Measurements from ENCODE around the gene KBTBD13.
"Not testable (repeated sequence)": the region's sequence is repeated elsewhere in the genome, so short reads cannot be mapped to it uniquely, and the experiment has no call there.

KBTBD13 gene

GRCh38 chr15:65089206-65089824 lies 12.8 kb downstream of the KBTBD13 start:
- DNase-seq: no peak

- no peak for DNase-seq
Observed at GRCh38 chr15:65091946-65092770, 15.6 kb downstream of the KBTBD13 start.

GRCh38 chr15:65092911-65093792 lies 16.6 kb downstream of the KBTBD13 start:
- DNase-seq: no peak

- not testable (repeated sequence) for DNase-seq
Observed at GRCh38 chr15:65093793-65094170, 17.2 kb downstream of the KBTBD13 start.

GRCh38 chr15:65094294-65094995 lies 17.9 kb downstream of the KBTBD13 start:
- DNase-seq: no peak

- no peak for DNase-seq
Observed at GRCh38 chr15:65095011-65095746, 18.6 kb downstream of the KBTBD13 start.

GRCh38 chr15:65095747-65096104 lies 19.2 kb downstream of the KBTBD13 start:
- DNase-seq: no peak

- no peak for DNase-seq
Observed at GRCh38 chr15:65096481-65097385, 20.2 kb downstream of the KBTBD13 start.

GRCh38 chr15:65097651-65098263 lies 21.2 kb downstream of the KBTBD13 start:
- DNase-seq: no peak

GRCh38 chr15:65099336-65099735 lies 22.8 kb downstream of the KBTBD13 start:
- no peak for DNase-seq

GRCh38 chr15:65099801-65100200 lies 23.3 kb downstream of the KBTBD13 start:
- DNase-seq: not testable (repeated sequence)

- DNase-seq: no peak
Observed at GRCh38 chr15:65100442-65100841, 23.9 kb downstream of the KBTBD13 start.

- no peak for DNase-seq
Observed at GRCh38 chr15:65101411-65101890, 24.9 kb downstream of the KBTBD13 start.

GRCh38 chr15:65101891-65102708 lies 25.6 kb downstream of the KBTBD13 start:
- DNase-seq: no peak

GRCh38 chr15:65102912-65103311 lies 26.4 kb downstream of the KBTBD13 start:
- DNase-seq: no peak

GRCh38 chr15:65105038-65105437 lies 28.5 kb downstream of the KBTBD13 start:
- no peak for DNase-seq

- no peak for DNase-seq
Observed at GRCh38 chr15:65106011-65106590, 29.6 kb downstream of the KBTBD13 start.

GRCh38 chr15:65110676-65111292 lies 34.2 kb downstream of the KBTBD13 start:
- DNase-seq: no peak

GRCh38 chr15:65115086-65115485 lies 38.5 kb downstream of the KBTBD13 start, which contains the start of gene UBAP1L:
UBAP1L (minus strand) TSS chr15:65115200; CDS start chr15:65106215, 8,985 bp downstream.
- no peak for DNase-seq
